ENCODE measurements around the gene CUL1.

Gene CUL1

GRCh38 chr7:148790850-148791249, 92.1 kb downstream of the CUL1 start:
- in situ Hi-C loops (cut with MboI; ENCODE audit: low sequenced_read_pairs, unreplicated experiment): no loop called here
- DNase-seq (ENCODE audit: low spot score): no peak
- TF ChIP-seq CTCF (IDR thresholded peaks at IDR 0.05; ENCODE audit: borderline replicate concordance, control extremely low read depth, extremely low read depth, insufficient read depth, missing control alignments): no peak

- no peak for TF ChIP-seq CTCF (IDR thresholded peaks at IDR 0.05; ENCODE audit: borderline replicate concordance, control extremely low read depth, extremely low read depth, insufficient read depth, missing control alignments)
- DNase-seq (ENCODE audit: low spot score): no peak
- in situ Hi-C loops (cut with MboI; ENCODE audit: low sequenced_read_pairs, unreplicated experiment): no loop called here
These were observed 92.8 kb downstream of the CUL1 start for GRCh38 chr7:148791546-148791945.

DNA sequence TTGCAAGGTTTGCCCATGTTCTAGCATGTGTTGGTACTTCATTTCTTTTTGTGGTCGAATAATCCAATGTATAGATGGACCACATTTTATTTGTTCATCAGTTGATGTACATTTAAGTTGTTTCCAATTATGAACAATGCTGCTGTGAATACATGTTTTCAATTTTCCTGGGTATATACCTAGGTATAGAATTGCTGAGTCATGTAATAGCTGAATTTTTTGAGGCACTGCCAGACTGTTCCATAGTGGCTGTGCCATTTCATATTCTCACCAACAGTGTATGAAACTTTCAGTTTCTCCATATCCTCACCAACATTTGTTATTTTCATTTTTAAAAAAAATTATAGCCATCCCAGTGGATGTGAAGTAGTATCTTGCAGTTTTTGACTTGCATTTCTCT, 94.9 kb downstream of the CUL1 start:
- TF ChIP-seq CTCF (IDR thresholded peaks at IDR 0.05; ENCODE audit: borderline replicate concordance, control extremely low read depth, extremely low read depth, insufficient read depth, missing control alignments): no peak
- DNase-seq (ENCODE audit: low spot score): no peak
- in situ Hi-C loops (cut with MboI; ENCODE audit: low sequenced_read_pairs, unreplicated experiment): no loop called here

GRCh38 chr7:148794476-148794875, 95.8 kb downstream of the CUL1 start:
- no peak for TF ChIP-seq CTCF (IDR thresholded peaks at IDR 0.05; ENCODE audit: borderline replicate concordance, control extremely low read depth, extremely low read depth, insufficient read depth, missing control alignments)
- in situ Hi-C loops (cut with MboI; ENCODE audit: low sequenced_read_pairs, unreplicated experiment): no loop called here
- DNase-seq (ENCODE audit: low spot score): no peak

GRCh38 chr7:148796841-148797240, 98.1 kb downstream of the CUL1 start:
- no peak for DNase-seq (ENCODE audit: low spot score)
- no peak for TF ChIP-seq CTCF (IDR thresholded peaks at IDR 0.05; ENCODE audit: borderline replicate concordance, control extremely low read depth, extremely low read depth, insufficient read depth, missing control alignments)
- in situ Hi-C loops (cut with MboI; ENCODE audit: low sequenced_read_pairs, unreplicated experiment): no loop called here

- in situ Hi-C loops (cut with MboI; ENCODE audit: low sequenced_read_pairs, unreplicated experiment): no loop called here
- no peak for TF ChIP-seq CTCF (IDR thresholded peaks at IDR 0.05; ENCODE audit: borderline replicate concordance, control extremely low read depth, extremely low read depth, insufficient read depth, missing control alignments)
These were observed 101.3 kb downstream of the CUL1 start for GRCh38 chr7:148799893-148800555.

More at GRCh38 chr7:148799893-148800555, 101.3 kb downstream of the CUL1 start:
- DNase-seq (ENCODE audit: low spot score): no peak

Data from GM13976 (cell line).